ENCODE data around the gene PRPF40B. TPM values are rescaled to one million over a fixed set of nuclear protein-coding genes. Genes with fewer than 3 reads are reported as not detected.

Gene PRPF40B
- total RNA-seq: 33.3 TPM
- 20.1 TPM for polyA plus RNA-seq (ENCODE audit: insufficient read depth, low read depth, low replicate concordance)
- long read RNA-seq, donor 1, partial matches to known transcripts: 6 of 6 reads
- long read RNA-seq, donor 1, other reads (novel, unspliced or antisense): 0 of 6 reads
- long read RNA-seq, donor 2, partial matches to known transcripts: 5 of 7 reads
- long read RNA-seq, donor 2, other reads (novel, unspliced or antisense): 0 of 7 reads
- long read RNA-seq, donor 3, partial matches to known transcripts: 9 of 9 reads
- long read RNA-seq, donor 3, other reads (novel, unspliced or antisense): 0 of 9 reads
- long read RNA-seq, donor 4: 0 reads
- long read RNA-seq, donor 5, partial matches to known transcripts: 0 of 1 reads
- long read RNA-seq, donor 5, other reads (novel, unspliced or antisense): 0 of 1 reads
- long read RNA-seq, donor 6, partial matches to known transcripts: 0 of 1 reads
- long read RNA-seq, donor 6, other reads (novel, unspliced or antisense): 0 of 1 reads
- long read RNA-seq, donor 7, partial matches to known transcripts: 18 of 120 reads
- long read RNA-seq, donor 7, other reads (novel, unspliced or antisense): 99 of 120 reads
- long read RNA-seq, donor 8, partial matches to known transcripts: 0 of 1 reads
- long read RNA-seq, donor 8, other reads (novel, unspliced or antisense): 0 of 1 reads
- long read RNA-seq, donor 9, partial matches to known transcripts: 5 of 5 reads
- long read RNA-seq, donor 9, other reads (novel, unspliced or antisense): 0 of 5 reads
- long read RNA-seq, donor 10, partial matches to known transcripts: 12 of 15 reads
- long read RNA-seq, donor 10, other reads (novel, unspliced or antisense): 0 of 15 reads

GRCh38 chr12:49623142-49623904, at the start of gene PRPF40B:
TSS of gene PRPF40B (plus strand) at chr12:49623561. CDS start at chr12:49623591, 30 bp downstream.
- Histone ChIP-seq H3K27me3 (ENCODE audit: control insufficient read depth, insufficient read depth, low read length) (no peaks in the 10 kb centered on the region), H3K27ac (ENCODE audit: low read depth in 2 of 2, low read length in 2 of 2) (peak within 1 kb of the TSS; percentile 78 to 83), H3K36me3 (ENCODE audit: control insufficient read depth in 2 of 3, insufficient read depth in 3 of 3, low read length in 3 of 3) (no peaks in the 10 kb centered on the region), H3K9me3 (ENCODE audit: control insufficient read depth in 2 of 3, insufficient read depth in 1 of 3, low read length in 3 of 3) (no peaks in the 10 kb centered on the region), H3K4me3 (ENCODE audit: low read length in 3 of 3) (peak within 1 kb of the TSS; percentile 67 to 89 (median 74)), H3K9ac (ENCODE audit: low read length in 3 of 3) (peak within 1 kb of the TSS; percentile 52 to 94 (median 80)), H3K4me1 (ENCODE audit: control insufficient read depth in 2 of 3, insufficient read depth in 2 of 3, low read depth in 1 of 3, low read length in 3 of 3) (peaks cover 3 to 6% (median 4%) of the 10 kb centered on the region in 3 donors)
- FAIRE-seq: no peak
- intact Hi-C loops (cut with DNase I): no loop called here
- TF ChIP-seq CTCF (IDR thresholded peaks at IDR 0.05; ENCODE audit: borderline replicate concordance, extremely low read depth, insufficient read depth): peak; percentile 36
- peak; percentile 89 to 95 (median 94) for DNase-seq

- Histone ChIP-seq H3K4me1 (ENCODE audit: control insufficient read depth in 2 of 3, insufficient read depth in 2 of 3, low read depth in 1 of 3, low read length in 3 of 3) (peaks cover 0 to 10% (median 5%) of the 10 kb centered on the region in 3 donors), H3K27me3 (ENCODE audit: control insufficient read depth, insufficient read depth, low read length) (no peaks in the 10 kb centered on the region), H3K9ac (ENCODE audit: low read length in 3 of 3) (no peak overlapping the region), H3K27ac (ENCODE audit: low read depth in 2 of 2, low read length in 2 of 2) (no peak overlapping the region), H3K9me3 (ENCODE audit: control insufficient read depth in 2 of 3, insufficient read depth in 1 of 3, low read length in 3 of 3) (no peaks in the 10 kb centered on the region), H3K36me3 (ENCODE audit: control insufficient read depth in 2 of 3, insufficient read depth in 3 of 3, low read length in 3 of 3) (no peaks in the 10 kb centered on the region), H3K4me3 (ENCODE audit: low read length in 3 of 3) (no peak overlapping the region)
- intact Hi-C loops (cut with DNase I): no loop called here
- DNase-seq: no peak
- FAIRE-seq: no peak
- TF ChIP-seq CTCF (IDR thresholded peaks at IDR 0.05; ENCODE audit: borderline replicate concordance, extremely low read depth, insufficient read depth): no peak
Measured at GRCh38 chr12:49577589-49578315, 45.6 kb upstream of the PRPF40B start.

GRCh38 chr12:49578471-49579112, 44.8 kb upstream of the PRPF40B start:
- no peak overlapping the region for H3K4me3 ChIP-seq (ENCODE audit: low read length in 3 of 3)
- no peak overlapping the region for H3K9ac ChIP-seq (ENCODE audit: low read length in 3 of 3)
- H3K4me1 ChIP-seq (ENCODE audit: control insufficient read depth in 2 of 3, insufficient read depth in 2 of 3, low read depth in 1 of 3, low read length in 3 of 3): peaks cover 0 to 14% (median 6%) of the 10 kb centered on the region in 3 donors
- no peak for TF ChIP-seq CTCF (IDR thresholded peaks at IDR 0.05; ENCODE audit: borderline replicate concordance, extremely low read depth, insufficient read depth)
- DNase-seq: no peak
- no peaks in the 10 kb centered on the region for H3K27me3 ChIP-seq (ENCODE audit: control insufficient read depth, insufficient read depth, low read length)
- no peaks in the 10 kb centered on the region for H3K9me3 ChIP-seq (ENCODE audit: control insufficient read depth in 2 of 3, insufficient read depth in 1 of 3, low read length in 3 of 3)
- FAIRE-seq: no peak
- H3K36me3 ChIP-seq (ENCODE audit: control insufficient read depth in 2 of 3, insufficient read depth in 3 of 3, low read length in 3 of 3): no peaks in the 10 kb centered on the region
- H3K27ac ChIP-seq (ENCODE audit: low read depth in 2 of 2, low read length in 2 of 2): no peak overlapping the region
- intact Hi-C loops (cut with DNase I): no loop called here

Measured in kidney (tissue), 22 donors.